IPS-18c (cell line): ENCODE data around the gene COG4.
A peak's percentile ranks its signal among the peaks of the same experiment; 100 is the strongest.

Experiments used
- H3K4me3 ChIP-seq: 2 replicates; pipeline ENCODE4 v1.7.0; 2013; ENCODE audit warnings: low read depth, mild to moderate bottlenecking, low read length, moderate library complexity; ENCODE audit not compliant: insufficient read depth
- H3K9me3 ChIP-seq: one replicate; pipeline ENCODE4 v1.6.1; 2013; ENCODE audit warnings: mild to moderate bottlenecking, low read length, moderate library complexity; ENCODE audit not compliant: control insufficient read depth, insufficient read depth

COG4 gene

GRCh38 chr16:70523076-70523742 is at the start of gene COG4:
TSS of gene COG4 (minus strand) at chr16:70523554. CDS start at chr16:70523543, 11 bp downstream.
- no peaks in the 10 kb centered on the region for H3K9me3 ChIP-seq
- H3K4me3 ChIP-seq: peak within 1 kb of the TSS; percentile 93

GRCh38 chr16:70572926-70573270 is 49.5 kb upstream of the COG4 start:
- Histone ChIP-seq H3K9me3 (no peaks in the 10 kb centered on the region), H3K4me3 (no peak overlapping the region)

DNA sequence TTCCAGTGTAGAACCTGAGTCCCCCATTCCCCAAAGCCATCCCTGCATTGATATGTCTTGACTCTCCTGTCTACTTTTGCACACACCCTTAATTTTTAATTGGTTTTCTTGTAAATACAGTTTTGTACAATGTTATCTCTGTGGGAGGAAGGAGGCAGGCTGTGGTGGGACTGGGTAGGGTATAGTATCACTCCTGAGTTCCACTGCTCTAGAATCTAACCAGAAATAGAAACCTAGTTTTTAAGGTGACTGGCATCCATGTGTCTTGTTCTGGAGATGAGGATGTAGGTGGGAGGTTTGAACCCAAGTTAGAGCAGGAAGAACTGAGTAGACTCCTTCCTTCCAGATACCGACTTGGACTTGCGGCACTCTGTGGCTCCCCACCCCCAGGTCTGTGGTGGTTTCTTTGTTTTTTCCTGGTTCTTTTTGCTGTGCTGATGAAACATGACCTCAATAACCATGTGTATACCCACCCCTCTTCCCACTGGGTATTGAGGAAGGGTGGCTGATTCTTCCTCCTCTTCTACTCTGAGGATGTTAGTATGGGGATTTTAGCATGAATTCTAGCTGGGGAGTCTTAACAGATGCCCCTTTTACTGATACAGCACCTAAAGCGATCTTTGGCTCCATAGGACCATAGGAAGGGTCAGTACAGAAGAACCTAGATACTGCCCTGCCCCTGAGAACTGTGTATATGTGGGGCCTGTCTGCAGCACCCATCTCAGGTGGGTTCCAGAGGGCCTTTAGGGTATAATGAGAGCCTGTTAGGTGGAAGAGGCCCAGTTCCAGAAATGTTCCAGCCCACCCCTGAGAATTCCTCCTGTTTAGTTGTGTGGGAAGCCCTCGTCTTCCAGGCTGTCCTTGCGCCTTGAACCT is 48.9 kb upstream of the COG4 start:
- Histone ChIP-seq H3K9me3 (no peaks in the 10 kb centered on the region), H3K4me3 (no peak overlapping the region)

DNA sequence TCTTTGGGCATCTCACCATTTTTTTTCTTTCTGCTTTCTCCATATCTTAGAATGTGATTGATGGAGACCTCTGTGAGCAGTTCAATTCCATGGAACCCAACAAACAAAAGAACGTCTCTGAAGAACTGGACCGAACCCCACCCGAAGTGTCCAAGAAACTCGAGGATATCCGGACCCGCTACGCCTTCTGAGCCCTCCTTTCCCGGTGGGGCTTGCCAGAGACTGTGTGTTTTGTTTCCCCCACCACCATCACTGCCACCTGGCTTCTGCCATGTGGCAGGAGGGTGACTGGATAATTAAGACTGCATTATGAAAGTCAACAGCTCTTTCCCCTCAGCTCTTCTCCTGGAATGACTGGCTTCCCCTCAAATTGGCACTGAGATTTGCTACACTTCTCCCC is 48.3 kb upstream of the COG4 start:
- Histone ChIP-seq H3K4me3 (no peak overlapping the region), H3K9me3 (no peaks in the 10 kb centered on the region)

DNA sequence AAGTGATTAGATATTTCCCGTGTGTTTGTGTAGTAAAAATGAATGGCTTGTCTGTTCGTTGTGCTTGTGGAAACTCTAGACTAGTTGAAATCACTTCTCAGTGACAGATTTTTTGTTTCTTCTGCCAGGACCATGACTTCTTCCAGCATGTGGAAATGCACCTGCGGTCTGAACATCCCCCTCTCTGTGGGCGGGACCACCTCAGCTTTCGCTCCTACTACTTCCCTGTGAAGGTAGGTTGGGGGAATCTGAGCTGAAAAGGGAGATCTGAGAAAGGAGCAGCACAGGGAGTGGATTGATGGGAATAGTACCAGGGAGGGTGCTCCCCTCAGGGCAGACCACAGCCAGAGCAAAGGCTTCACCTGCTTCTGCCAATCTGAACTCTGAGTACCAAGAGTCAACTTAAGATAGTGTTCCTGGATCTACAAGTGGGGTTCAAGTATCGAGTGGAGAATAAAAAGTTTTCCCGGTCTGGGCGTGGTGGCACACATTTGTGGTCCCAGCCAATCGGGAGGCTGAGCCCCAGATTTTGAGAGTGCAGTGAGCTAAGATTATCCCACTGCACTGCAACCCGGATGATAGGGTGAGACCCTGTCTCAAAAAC is 47.7 kb upstream of the COG4 start:
- no peak overlapping the region for H3K4me3 ChIP-seq
- H3K9me3 ChIP-seq: no peaks in the 10 kb centered on the region

GRCh38 chr16:70569752-70570151 is 46.4 kb upstream of the COG4 start:
- Histone ChIP-seq H3K4me3 (no peak overlapping the region), H3K9me3 (no peaks in the 10 kb centered on the region)

GRCh38 chr16:70568601-70569237 is 45.4 kb upstream of the COG4 start:
- H3K4me3 ChIP-seq: no peak overlapping the region
- no peaks in the 10 kb centered on the region for H3K9me3 ChIP-seq

- Histone ChIP-seq H3K9me3 (no peaks in the 10 kb centered on the region), H3K4me3 (no peak overlapping the region)
Observed at GRCh38 chr16:70565053-70565452, 41.7 kb upstream of the COG4 start.

DNA sequence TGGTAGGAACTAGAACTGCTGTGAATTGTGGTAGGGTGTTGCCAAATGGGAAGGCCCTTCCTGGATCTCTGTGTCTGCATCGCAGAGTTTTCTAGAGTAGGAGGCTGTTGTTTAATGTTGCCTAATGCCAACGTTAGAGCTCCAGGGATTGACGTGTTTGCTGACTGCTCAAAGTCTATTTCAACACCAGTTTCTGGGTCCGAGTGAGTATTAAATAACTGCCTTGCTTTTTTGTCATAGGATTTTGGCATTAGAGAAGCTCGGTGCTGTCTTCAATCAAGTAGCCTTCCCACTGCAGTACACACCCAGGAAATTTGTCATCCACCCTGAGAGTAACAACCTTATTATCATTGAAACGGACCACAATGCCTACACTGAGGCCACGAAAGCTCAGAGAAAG is 40.3 kb upstream of the COG4 start:
- Histone ChIP-seq H3K9me3 (no peaks in the 10 kb centered on the region), H3K4me3 (no peak overlapping the region)

DNA sequence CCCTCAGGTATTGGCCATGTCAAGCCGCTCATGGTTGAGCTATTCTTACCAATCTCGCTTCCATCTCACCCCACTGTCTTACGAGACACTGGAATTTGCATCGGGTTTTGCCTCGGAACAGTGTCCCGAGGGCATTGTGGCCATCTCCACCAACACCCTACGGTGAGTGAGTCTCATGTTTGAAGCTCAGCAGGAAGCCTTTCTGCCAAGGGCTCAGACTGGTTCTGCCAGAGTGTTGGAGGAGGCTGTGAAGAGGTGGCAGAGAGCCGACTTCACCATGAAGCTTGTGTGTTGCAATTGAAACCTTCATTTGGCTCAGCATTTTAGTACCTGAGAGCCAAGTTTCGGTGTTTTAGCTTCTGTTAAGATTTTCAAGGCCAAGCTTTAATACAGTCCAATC is 38.3 kb upstream of the COG4 start:
- no peaks in the 10 kb centered on the region for H3K9me3 ChIP-seq
- H3K4me3 ChIP-seq: no peak overlapping the region

DNA sequence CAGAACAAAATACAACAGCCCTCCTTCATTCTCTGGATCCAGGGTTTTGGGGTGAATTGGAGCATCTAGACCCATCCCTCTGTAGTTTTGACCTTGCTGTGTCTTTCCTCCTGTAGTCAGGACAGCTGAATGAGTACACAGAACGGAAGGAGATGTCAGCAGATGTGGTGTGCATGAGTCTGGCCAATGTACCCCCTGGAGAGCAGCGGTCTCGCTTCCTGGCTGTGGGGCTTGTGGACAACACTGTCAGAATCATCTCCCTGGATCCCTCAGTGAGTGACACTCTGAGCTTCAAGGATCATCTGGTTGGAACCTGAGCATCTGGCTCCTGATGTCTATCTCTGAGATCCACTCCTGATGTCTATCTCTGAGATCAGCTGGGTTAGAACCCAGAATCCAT is 32.7 kb upstream of the COG4 start:
- no peaks in the 10 kb centered on the region for H3K9me3 ChIP-seq
- no peak overlapping the region for H3K4me3 ChIP-seq

GRCh38 chr16:70553645-70554044 is 30.3 kb upstream of the COG4 start:
- Histone ChIP-seq H3K9me3 (no peaks in the 10 kb centered on the region), H3K4me3 (no peak overlapping the region)

- Histone ChIP-seq H3K4me3 (no peak overlapping the region), H3K9me3 (no peaks in the 10 kb centered on the region)
Observed at GRCh38 chr16:70552675-70553074, 29.3 kb upstream of the COG4 start.

DNA sequence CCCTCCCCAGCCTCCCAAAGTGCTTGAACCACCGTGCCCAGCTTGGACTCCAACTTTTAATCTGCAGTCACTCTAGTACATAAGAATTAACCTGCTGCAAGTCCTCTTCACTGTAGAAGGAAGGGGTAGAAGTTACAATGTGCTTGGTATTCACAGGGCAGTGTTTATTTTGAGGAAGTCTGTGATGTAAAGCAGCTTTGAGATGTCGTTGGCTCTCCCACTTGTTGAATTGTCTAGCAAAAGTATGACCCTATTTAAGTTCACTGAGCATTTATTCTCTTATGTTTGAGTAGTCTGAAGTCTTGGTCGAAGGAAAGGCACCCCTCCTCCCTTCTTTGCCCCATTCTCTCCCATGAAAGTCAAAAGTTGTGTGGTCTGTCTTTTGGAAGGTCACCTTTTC is 28.4 kb upstream of the COG4 start:
- no peaks in the 10 kb centered on the region for H3K9me3 ChIP-seq
- H3K4me3 ChIP-seq: no peak overlapping the region

GRCh38 chr16:70550082-70550481 is 26.7 kb upstream of the COG4 start:
- Histone ChIP-seq H3K9me3 (no peaks in the 10 kb centered on the region), H3K4me3 (no peak overlapping the region)

GRCh38 chr16:70548936-70549335 is 25.6 kb upstream of the COG4 start:
- Histone ChIP-seq H3K4me3 (no peak overlapping the region), H3K9me3 (no peaks in the 10 kb centered on the region)

GRCh38 chr16:70544548-70544947 is 21.2 kb upstream of the COG4 start:
- Histone ChIP-seq H3K4me3 (no peak overlapping the region), H3K9me3 (no peaks in the 10 kb centered on the region)

GRCh38 chr16:70540994-70541393 is 17.6 kb upstream of the COG4 start:
- no peaks in the 10 kb centered on the region for H3K9me3 ChIP-seq
- H3K4me3 ChIP-seq: no peak overlapping the region
